Measurements from ENCODE around the gene PRAC1.

Gene PRAC1

GRCh38 chr17:48752399-48753288, 30.3 kb upstream of the PRAC1 start:
- H3K27me3 ChIP-seq (ENCODE audit: insufficient read depth, low read length): peaks cover 96% of the 10 kb centered on the region
- no peaks in the 10 kb centered on the region for H3K4me1 ChIP-seq (ENCODE audit: insufficient read depth, low read length)
- H3K36me3 ChIP-seq (ENCODE audit: insufficient read depth, low read length): no peaks in the 10 kb centered on the region
- H2AFZ ChIP-seq (ENCODE audit: low read depth, low read length): no peak overlapping the region
- H3K9me3 ChIP-seq (ENCODE audit: low read length): peaks cover 2% of the 10 kb centered on the region
- H3K4me3 ChIP-seq (ENCODE audit: low read length): no peak overlapping the region

- peaks cover 96% of the 10 kb centered on the region for H3K27me3 ChIP-seq (ENCODE audit: insufficient read depth, low read length)
- no peaks in the 10 kb centered on the region for H3K36me3 ChIP-seq (ENCODE audit: insufficient read depth, low read length)
- peaks cover 2% of the 10 kb centered on the region for H3K9me3 ChIP-seq (ENCODE audit: low read length)
- no peaks in the 10 kb centered on the region for H3K4me1 ChIP-seq (ENCODE audit: insufficient read depth, low read length)
- no peak overlapping the region for H3K4me3 ChIP-seq (ENCODE audit: low read length)
- H2AFZ ChIP-seq (ENCODE audit: low read depth, low read length): no peak overlapping the region
These were observed 29.5 kb upstream of the PRAC1 start for GRCh38 chr17:48751733-48752398.

GRCh38 chr17:48751172-48751571, 28.9 kb upstream of the PRAC1 start:
- Histone ChIP-seq H3K36me3 (ENCODE audit: insufficient read depth, low read length) (no peaks in the 10 kb centered on the region), H2AFZ (ENCODE audit: low read depth, low read length) (no peak overlapping the region), H3K4me3 (ENCODE audit: low read length) (no peak overlapping the region), H3K27me3 (ENCODE audit: insufficient read depth, low read length) (peaks cover 98% of the 10 kb centered on the region), H3K4me1 (ENCODE audit: insufficient read depth, low read length) (no peaks in the 10 kb centered on the region), H3K9me3 (ENCODE audit: low read length) (peaks cover 2% of the 10 kb centered on the region)

- Histone ChIP-seq H3K36me3 (ENCODE audit: insufficient read depth, low read length) (no peaks in the 10 kb centered on the region), H3K4me1 (ENCODE audit: insufficient read depth, low read length) (no peaks in the 10 kb centered on the region), H3K4me3 (ENCODE audit: low read length) (no peak overlapping the region)
These were observed 27.6 kb upstream of the PRAC1 start for GRCh38 chr17:48749621-48750553.

GRCh38 chr17:48748718-48749566, 26.6 kb upstream of the PRAC1 start:
- Histone ChIP-seq H3K4me3 (ENCODE audit: low read length) (no peak overlapping the region), H2AFZ (ENCODE audit: low read depth, low read length) (no peak overlapping the region), H3K4me1 (ENCODE audit: insufficient read depth, low read length) (no peaks in the 10 kb centered on the region), H3K36me3 (ENCODE audit: insufficient read depth, low read length) (no peaks in the 10 kb centered on the region), H3K27me3 (ENCODE audit: insufficient read depth, low read length) (peaks cover 97% of the 10 kb centered on the region), H3K9me3 (ENCODE audit: low read length) (peaks cover 2% of the 10 kb centered on the region)

More at GRCh38 chr17:48749621-48750553, 27.6 kb upstream of the PRAC1 start:
- Histone ChIP-seq H2AFZ (ENCODE audit: low read depth, low read length) (no peak overlapping the region), H3K27me3 (ENCODE audit: insufficient read depth, low read length) (peaks cover 98% of the 10 kb centered on the region), H3K9me3 (ENCODE audit: low read length) (peaks cover 2% of the 10 kb centered on the region)

GRCh38 chr17:48747445-48748363, 25.4 kb upstream of the PRAC1 start:
- Histone ChIP-seq H3K4me3 (ENCODE audit: low read length) (no peak overlapping the region), H3K36me3 (ENCODE audit: insufficient read depth, low read length) (no peaks in the 10 kb centered on the region), H2AFZ (ENCODE audit: low read depth, low read length) (no peak overlapping the region), H3K4me1 (ENCODE audit: insufficient read depth, low read length) (no peaks in the 10 kb centered on the region), H3K9me3 (ENCODE audit: low read length) (peaks cover 2% of the 10 kb centered on the region), H3K27me3 (ENCODE audit: insufficient read depth, low read length) (peaks cover 97% of the 10 kb centered on the region)

GRCh38 chr17:48746916-48747444, 24.7 kb upstream of the PRAC1 start:
- Histone ChIP-seq H3K27me3 (ENCODE audit: insufficient read depth, low read length) (peaks cover 97% of the 10 kb centered on the region), H2AFZ (ENCODE audit: low read depth, low read length) (no peak overlapping the region), H3K36me3 (ENCODE audit: insufficient read depth, low read length) (no peaks in the 10 kb centered on the region), H3K9me3 (ENCODE audit: low read length) (peaks cover 2% of the 10 kb centered on the region), H3K4me1 (ENCODE audit: insufficient read depth, low read length) (no peaks in the 10 kb centered on the region), H3K4me3 (ENCODE audit: low read length) (no peak overlapping the region)

GRCh38 chr17:48745381-48746275, 23.3 kb upstream of the PRAC1 start:
- Histone ChIP-seq H3K4me3 (ENCODE audit: low read length) (no peak overlapping the region), H3K9me3 (ENCODE audit: low read length) (peaks cover 2% of the 10 kb centered on the region), H3K36me3 (ENCODE audit: insufficient read depth, low read length) (no peaks in the 10 kb centered on the region), H3K27me3 (ENCODE audit: insufficient read depth, low read length) (peaks cover 89% of the 10 kb centered on the region), H3K4me1 (ENCODE audit: insufficient read depth, low read length) (no peaks in the 10 kb centered on the region), H2AFZ (ENCODE audit: low read depth, low read length) (no peak overlapping the region)

- H3K9me3 ChIP-seq (ENCODE audit: low read length): peaks cover 2% of the 10 kb centered on the region
- H3K4me3 ChIP-seq (ENCODE audit: low read length): no peak overlapping the region
- H3K4me1 ChIP-seq (ENCODE audit: insufficient read depth, low read length): no peaks in the 10 kb centered on the region
- no peaks in the 10 kb centered on the region for H3K36me3 ChIP-seq (ENCODE audit: insufficient read depth, low read length)
- H3K27me3 ChIP-seq (ENCODE audit: insufficient read depth, low read length): peaks cover 87% of the 10 kb centered on the region
- no peak overlapping the region for H2AFZ ChIP-seq (ENCODE audit: low read depth, low read length)
These were observed 18.2 kb upstream of the PRAC1 start for GRCh38 chr17:48740537-48740936.

GRCh38 chr17:48738803-48739526, 16.6 kb upstream of the PRAC1 start:
- Histone ChIP-seq H3K9me3 (ENCODE audit: low read length) (peaks cover 2% of the 10 kb centered on the region), H3K36me3 (ENCODE audit: insufficient read depth, low read length) (no peaks in the 10 kb centered on the region), H3K27me3 (ENCODE audit: insufficient read depth, low read length) (peaks cover 89% of the 10 kb centered on the region), H3K4me3 (ENCODE audit: low read length) (no peak overlapping the region), H3K4me1 (ENCODE audit: insufficient read depth, low read length) (no peaks in the 10 kb centered on the region), H2AFZ (ENCODE audit: low read depth, low read length) (no peak overlapping the region)

Measured in neuron (in vitro differentiated cells).